ENCODE data around the gene ITM2A. TPM values are rescaled to one million over a fixed set of nuclear protein-coding genes. Genes with fewer than 3 reads are reported as not detected.

ITM2A gene
- total RNA-seq, 1 experiment from 2014 or later = 839 TPM

GRCh38 chrX:79412972-79413371 is 45.8 kb upstream of the ITM2A start:
- Histone ChIP-seq H3K4me1 (ENCODE audit: insufficient read depth, low read length, poor library complexity, severe bottlenecking) (peaks cover 40% of the 10 kb centered on the region), H3K27ac (ENCODE audit: low read depth, low read length, poor library complexity, severe bottlenecking) (peak overlapping the region; percentile 64), H3K4me3 (ENCODE audit: low read depth, low read length, poor library complexity, severe bottlenecking) (peak overlapping the region; percentile 29), H3K9me3 (ENCODE audit: low read depth, low read length, poor library complexity, severe bottlenecking) (no peaks in the 10 kb centered on the region), H3K36me3 (ENCODE audit: insufficient read depth, low read length, poor library complexity, severe bottlenecking) (no peaks in the 10 kb centered on the region), H3K27me3 (replicated peaks; ENCODE audit: insufficient read depth, low read depth, low read length, poor library complexity) (no peaks in the 10 kb centered on the region)
- ChIA-PET POLR2A (ENCODE audit: low non-redundant PET) (interaction anchor here (0.7 kb wide), 1 partner anchor 452 kb away, joined by 3 read pairs; no protein-coding TSS in a partner anchor), CTCF (interaction anchor here (0.7 kb wide), 1 partner anchor 76 kb away, joined by 3 read pairs; no protein-coding TSS in a partner anchor)
- BruUV-seq (replicated peaks) = no TSS peak
- TF ChIP-seq EZH2 (IDR thresholded peaks at IDR 0.05; ENCODE audit: borderline replicate concordance, low read depth, low read length, poor library complexity, severe bottlenecking) = no peak
- TF ChIP-seq, protein P1, sequence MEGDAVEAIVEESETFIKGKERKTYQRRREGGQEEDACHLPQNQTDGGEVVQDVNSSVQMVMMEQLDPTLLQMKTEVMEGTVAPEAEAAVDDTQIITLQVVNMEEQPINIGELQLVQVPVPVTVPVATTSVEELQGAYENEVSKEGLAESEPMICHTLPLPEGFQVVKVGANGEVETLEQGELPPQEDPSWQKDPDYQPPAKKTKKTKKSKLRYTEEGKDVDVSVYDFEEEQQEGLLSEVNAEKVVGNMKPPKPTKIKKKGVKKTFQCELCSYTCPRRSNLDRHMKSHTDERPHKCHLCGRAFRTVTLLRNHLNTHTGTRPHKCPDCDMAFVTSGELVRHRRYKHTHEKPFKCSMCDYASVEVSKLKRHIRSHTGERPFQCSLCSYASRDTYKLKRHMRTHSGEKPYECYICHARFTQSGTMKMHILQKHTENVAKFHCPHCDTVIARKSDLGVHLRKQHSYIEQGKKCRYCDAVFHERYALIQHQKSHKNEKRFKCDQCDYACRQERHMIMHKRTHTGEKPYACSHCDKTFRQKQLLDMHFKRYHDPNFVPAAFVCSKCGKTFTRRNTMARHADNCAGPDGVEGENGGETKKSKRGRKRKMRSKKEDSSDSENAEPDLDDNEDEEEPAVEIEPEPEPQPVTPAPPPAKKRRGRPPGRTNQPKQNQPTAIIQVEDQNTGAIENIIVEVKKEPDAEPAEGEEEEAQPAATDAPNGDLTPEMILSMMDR (conservative IDR thresholded peaks at IDR 0.05; ENCODE audit: low read depth, low read length) = peak; percentile 65
- intact Hi-C loops (cut with micrococcal nuclease; ENCODE audit: unreplicated experiment) = loop anchor here (2.0 to 5.0 kb wide), 4 partner anchors 142 to 858 kb away; no protein-coding TSS in a partner anchor
- peak; percentile 73 for DNase-seq (ENCODE audit: low spot score)

- intact Hi-C loops (cut with micrococcal nuclease; ENCODE audit: unreplicated experiment) = loop anchor here (2.0 to 5.0 kb wide), 4 partner anchors 141 to 857 kb away; no protein-coding TSS in a partner anchor
- BruUV-seq (replicated peaks) = no TSS peak
- Histone ChIP-seq H3K4me3 (ENCODE audit: low read depth, low read length, poor library complexity, severe bottlenecking) (no peak overlapping the region), H3K36me3 (ENCODE audit: insufficient read depth, low read length, poor library complexity, severe bottlenecking) (no peaks in the 10 kb centered on the region), H3K9me3 (ENCODE audit: low read depth, low read length, poor library complexity, severe bottlenecking) (no peaks in the 10 kb centered on the region), H3K27me3 (replicated peaks; ENCODE audit: insufficient read depth, low read depth, low read length, poor library complexity) (no peaks in the 10 kb centered on the region), H3K4me1 (ENCODE audit: insufficient read depth, low read length, poor library complexity, severe bottlenecking) (peaks cover 40% of the 10 kb centered on the region), H3K27ac (ENCODE audit: low read depth, low read length, poor library complexity, severe bottlenecking) (peak overlapping the region; percentile 64)
- DNase-seq (ENCODE audit: low spot score) = no peak
- POLR2A ChIA-PET (ENCODE audit: low non-redundant PET) = interaction anchor here (0.7 kb wide), 1 partner anchor 451 kb away, joined by 3 read pairs; no protein-coding TSS in a partner anchor
- CTCF ChIA-PET = interaction anchor here (0.7 kb wide), 1 partner anchor 75 kb away, joined by 3 read pairs; no protein-coding TSS in a partner anchor
- TF ChIP-seq EZH2 (IDR thresholded peaks at IDR 0.05; ENCODE audit: borderline replicate concordance, low read depth, low read length, poor library complexity, severe bottlenecking) = no peak
- TF ChIP-seq, protein P1 (conservative IDR thresholded peaks at IDR 0.05; ENCODE audit: low read depth, low read length) = no peak
Measured at GRCh38 chrX:79412166-79412565, 45.0 kb upstream of the ITM2A start.

GRCh38 chrX:79409657-79410056 is 42.5 kb upstream of the ITM2A start:
- Histone ChIP-seq H3K9me3 (ENCODE audit: low read depth, low read length, poor library complexity, severe bottlenecking) (peaks cover 4% of the 10 kb centered on the region), H3K36me3 (ENCODE audit: insufficient read depth, low read length, poor library complexity, severe bottlenecking) (no peaks in the 10 kb centered on the region), H3K4me3 (ENCODE audit: low read depth, low read length, poor library complexity, severe bottlenecking) (no peak overlapping the region), H3K4me1 (ENCODE audit: insufficient read depth, low read length, poor library complexity, severe bottlenecking) (peaks cover 19% of the 10 kb centered on the region), H3K27me3 (replicated peaks; ENCODE audit: insufficient read depth, low read depth, low read length, poor library complexity) (no peaks in the 10 kb centered on the region), H3K27ac (ENCODE audit: low read depth, low read length, poor library complexity, severe bottlenecking) (no peak overlapping the region)
- TF ChIP-seq EZH2 (IDR thresholded peaks at IDR 0.05; ENCODE audit: borderline replicate concordance, low read depth, low read length, poor library complexity, severe bottlenecking) = no peak
- TF ChIP-seq, protein P1 (conservative IDR thresholded peaks at IDR 0.05; ENCODE audit: low read depth, low read length) = no peak
- ChIA-PET CTCF (no interaction called here), POLR2A (ENCODE audit: low non-redundant PET) (no interaction called here)
- intact Hi-C loops (cut with micrococcal nuclease; ENCODE audit: unreplicated experiment) = loop anchor here (5.0 kb wide), 1 partner anchor 327 kb away; no protein-coding TSS in a partner anchor
- BruUV-seq (replicated peaks) = no TSS peak
- DNase-seq (ENCODE audit: low spot score) = no peak
